ENCODE results near the gene RCBTB2.

GRCh38 chr13:48532506-48533499 is at the start of gene RCBTB2:
- no peak for TF ChIP-seq SUZ12 (IDR thresholded peaks at IDR 0.05; ENCODE audit: extremely low read depth, insufficient read depth, insufficient read length)
- TF ChIP-seq ZNF274 (IDR thresholded peaks at IDR 0.05; ENCODE audit: low read depth, low read length): no peak
- no peak for TF ChIP-seq YY1 (IDR thresholded peaks at IDR 0.05; ENCODE audit: insufficient read depth, insufficient read length)
